Midbrain (tissue), 1 donor: Measurements from ENCODE around the gene SRPK3.

Experiments used
- DNase-seq: peaks from one replicate; lab custom pipeline; 2025; lab: John Stamatoyannopoulos, UW

Gene SRPK3

DNA sequence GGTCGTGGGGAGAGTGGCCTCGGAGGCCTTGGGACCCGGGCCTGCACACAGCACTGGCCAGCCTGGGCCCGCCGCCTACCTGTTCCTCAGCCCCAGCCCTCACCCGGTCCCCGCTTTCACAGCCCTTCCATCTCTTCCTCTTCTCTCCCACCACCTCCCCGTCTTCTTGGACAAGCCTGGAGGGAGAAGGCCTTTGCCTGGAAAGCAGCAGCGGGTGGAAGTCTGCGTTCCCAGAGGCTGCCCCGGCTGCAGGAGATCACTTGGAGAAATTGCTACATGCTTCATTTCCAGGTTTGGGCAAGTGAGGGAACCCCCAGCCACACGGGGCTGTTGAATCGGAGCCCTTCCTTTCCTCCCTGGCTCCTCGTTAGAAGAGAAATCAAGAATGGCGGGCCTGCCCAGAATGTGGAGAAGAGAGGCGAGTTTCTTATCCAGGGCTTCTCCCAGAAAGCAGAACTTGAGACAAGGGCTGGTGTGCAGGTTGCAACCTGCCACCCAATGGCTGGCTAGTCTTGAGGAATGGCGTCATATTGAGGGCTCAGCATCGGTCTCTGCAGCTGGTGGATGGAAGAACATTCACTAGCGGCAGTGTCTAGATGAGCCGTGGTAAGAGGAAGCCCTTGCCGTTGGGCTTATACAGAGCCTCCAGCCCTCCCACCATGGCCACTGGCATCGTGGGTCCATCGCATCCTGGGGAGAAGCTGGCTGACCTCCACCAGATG is 50.7 kb downstream of the SRPK3 start:
- no peak for DNase-seq

DNA sequence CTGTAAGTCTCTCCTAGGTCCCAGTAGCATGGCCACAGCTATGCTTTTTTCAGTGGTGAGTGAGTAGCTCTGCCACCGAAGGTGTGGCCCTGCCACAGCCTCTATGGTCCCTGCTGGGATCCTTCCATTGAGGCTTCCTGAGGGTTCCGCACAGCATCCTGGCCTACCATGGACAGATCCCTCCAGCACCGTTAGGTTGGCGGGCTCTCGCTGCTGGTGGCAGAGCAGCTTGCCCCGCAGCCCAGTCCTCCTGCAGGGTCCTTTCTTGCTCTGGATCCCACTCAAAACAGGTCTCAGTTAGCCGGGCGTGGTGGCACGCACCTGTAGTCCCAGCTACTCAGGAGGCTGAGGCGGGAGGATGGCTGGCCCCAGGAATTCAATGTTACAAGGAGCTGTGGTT is 51.9 kb downstream of the SRPK3 start:
- DNase-seq: no peak
